SU-DHL-6 (cell line): Measurements from ENCODE around the gene FAM83G.

Source experiments
- H2AFZ ChIP-seq: fragments of 200-600 bp; sonication (generic); 2 replicates; pipeline ENCODE4 v1.6.1; 2014; ENCODE audit warnings: low read depth, mild to moderate bottlenecking, moderate library complexity, mixed read lengths, antibody characterized with exemption, low read length; ENCODE audit not compliant: severe bottlenecking
- H3F3A ChIP-seq: fragments of 200-600 bp; shearing (Covaris generic); 2 replicates; pipeline ENCODE4 v1.6.0; 2016; ENCODE audit warnings: antibody characterized with exemption, mild to moderate bottlenecking; ENCODE audit not compliant: insufficient read depth
- H3K27ac ChIP-seq: fragments of 200-600 bp; sonication (generic); 2 replicates; pipeline ENCODE4 v1.5.1; 2016; ENCODE audit warnings: low read depth, mild to moderate bottlenecking, low read length, moderate library complexity, mixed read lengths
- H3K27me3 ChIP-seq: fragments of 200-600 bp; sonication (generic), shearing (Covaris generic); 2 replicates; pipeline ENCODE4 v1.6.0; 2014; ENCODE audit warnings: mild to moderate bottlenecking, low read length
- H3K36me3 ChIP-seq: fragments of 200-600 bp; sonication (generic); 2 replicates; pipeline ENCODE4 v1.6.1; 2014; ENCODE audit warnings: mild to moderate bottlenecking, low read length, mixed read lengths
- H3K4me2 ChIP-seq: fragments of 300-600, 200-600 bp; shearing (Covaris generic), sonication (generic); 2 replicates; pipeline ENCODE4 v1.6.0; 2014; ENCODE audit warnings: low read length, low read depth, mild to moderate bottlenecking; ENCODE audit not compliant: poor library complexity, severe bottlenecking
- H3K4me3 ChIP-seq: fragments of 200-600 bp; sonication (generic); 2 replicates; pipeline ENCODE4 v1.5.1; 2014; ENCODE audit warnings: antibody characterized with exemption, low read length, mild to moderate bottlenecking, mixed read lengths; ENCODE audit not compliant: insufficient read depth, poor library complexity, severe bottlenecking
- H3K79me2 ChIP-seq: fragments of 200-600 bp; sonication (generic); 2 replicates; pipeline ENCODE4 v1.6.1; 2014; ENCODE audit warnings: mild to moderate bottlenecking, low read length, moderate library complexity; ENCODE audit not compliant: insufficient read depth
- H3K9ac ChIP-seq: fragments of 200-600 bp; sonication (generic); 2 replicates; pipeline ENCODE4 v1.7.0; 2014; ENCODE audit warnings: mild to moderate bottlenecking, low read length
- H3K9me2 ChIP-seq: fragments of 200-600 bp; sonication (generic); replicated peaks from 2 replicates; pipeline ENCODE4 v1.6.1; 2014; ENCODE audit warnings: low read length; ENCODE audit not compliant: insufficient read depth
- H3K9me3 ChIP-seq: fragments of 200-600 bp; sonication (generic); 2 replicates; pipeline ENCODE4 v1.6.1; 2014; ENCODE audit warnings: low read length, mixed read lengths; ENCODE audit not compliant: insufficient read depth
- H4K20me1 ChIP-seq: fragments of 200-600 bp; sonication (generic); 2 replicates; pipeline ENCODE4 v1.6.1; 2014; ENCODE audit warnings: low read depth, mild to moderate bottlenecking, antibody characterized with exemption, low read length, moderate library complexity, mixed read lengths
- EZH2phosphoT487 ChIP-seq: fragments of 200-600 bp; sonication (generic), shearing (Covaris generic); conservative IDR thresholded peaks from 2 replicates; pipeline ENCODE4 v1.6.1; 2018; ENCODE audit warnings: mild to moderate bottlenecking, antibody characterized with exemption, low read length, moderate library complexity, mixed read lengths
- TF ChIP-seq, protein P1 (sequence below): fragments of 200-600 bp; sonication (generic); IDR thresholded peaks from one replicate; pipeline ENCODE4 v1.5.1; 2017; ENCODE audit warnings: antibody characterized with exemption, mild to moderate bottlenecking, low read length, moderate library complexity; ENCODE audit not compliant: insufficient read depth, poor library complexity, severe bottlenecking

The FAM83G gene

DNA sequence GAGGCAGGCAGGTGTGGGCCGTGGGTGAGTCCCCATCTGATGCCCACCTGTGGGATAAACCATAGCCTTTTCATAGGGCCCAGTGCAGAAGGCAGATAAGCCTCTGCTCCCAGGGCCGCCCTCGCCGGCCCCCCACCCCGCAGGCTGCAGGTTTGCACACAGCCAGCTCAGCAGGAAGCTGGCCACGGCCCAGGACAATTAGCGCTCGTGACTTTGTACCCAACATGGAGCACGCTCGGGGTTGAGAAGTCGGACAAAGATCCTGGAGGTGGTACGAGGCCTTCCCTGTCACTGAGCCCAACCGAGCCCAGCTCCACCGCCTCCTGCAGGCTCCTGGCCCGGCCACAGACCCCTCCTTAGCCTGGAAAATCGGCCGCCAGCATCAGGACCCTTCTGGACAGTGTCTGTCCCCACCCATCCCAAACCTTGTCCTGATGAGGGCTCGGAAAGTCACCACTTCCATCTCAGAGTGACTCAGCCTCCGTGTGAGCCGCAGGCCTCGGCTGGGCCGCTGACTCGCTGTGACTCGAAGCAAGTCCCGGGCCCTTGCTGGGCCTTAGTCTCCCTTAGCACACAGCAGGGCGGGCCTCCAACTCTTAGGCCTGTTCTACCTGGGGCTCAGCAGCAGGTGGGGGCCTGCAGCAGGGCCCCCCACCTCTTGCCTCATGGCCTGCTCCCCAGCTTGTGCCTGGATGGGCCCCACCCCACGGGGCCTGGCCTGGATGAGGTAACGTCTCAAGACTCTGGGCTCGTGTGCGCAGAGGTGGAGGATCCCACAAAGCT is 22.7 kb downstream of the FAM83G start:
- Histone ChIP-seq H3K27me3 (no peaks in the 10 kb centered on the region), H3K9me2 (no peaks in the 10 kb centered on the region), H3F3A (no peaks in the 10 kb centered on the region), H3K9ac (no peak overlapping the region), H3K36me3 (no peaks in the 10 kb centered on the region), H3K9me3 (no peaks in the 10 kb centered on the region), H3K4me2 (no peak overlapping the region), H3K4me3 (no peak overlapping the region), H3K27ac (no peak overlapping the region), H3K79me2 (no peaks in the 10 kb centered on the region), H4K20me1 (no peaks in the 10 kb centered on the region), H2AFZ (no peak overlapping the region)
- no peak for TF ChIP-seq EZH2phosphoT487
- TF ChIP-seq, protein P1, sequence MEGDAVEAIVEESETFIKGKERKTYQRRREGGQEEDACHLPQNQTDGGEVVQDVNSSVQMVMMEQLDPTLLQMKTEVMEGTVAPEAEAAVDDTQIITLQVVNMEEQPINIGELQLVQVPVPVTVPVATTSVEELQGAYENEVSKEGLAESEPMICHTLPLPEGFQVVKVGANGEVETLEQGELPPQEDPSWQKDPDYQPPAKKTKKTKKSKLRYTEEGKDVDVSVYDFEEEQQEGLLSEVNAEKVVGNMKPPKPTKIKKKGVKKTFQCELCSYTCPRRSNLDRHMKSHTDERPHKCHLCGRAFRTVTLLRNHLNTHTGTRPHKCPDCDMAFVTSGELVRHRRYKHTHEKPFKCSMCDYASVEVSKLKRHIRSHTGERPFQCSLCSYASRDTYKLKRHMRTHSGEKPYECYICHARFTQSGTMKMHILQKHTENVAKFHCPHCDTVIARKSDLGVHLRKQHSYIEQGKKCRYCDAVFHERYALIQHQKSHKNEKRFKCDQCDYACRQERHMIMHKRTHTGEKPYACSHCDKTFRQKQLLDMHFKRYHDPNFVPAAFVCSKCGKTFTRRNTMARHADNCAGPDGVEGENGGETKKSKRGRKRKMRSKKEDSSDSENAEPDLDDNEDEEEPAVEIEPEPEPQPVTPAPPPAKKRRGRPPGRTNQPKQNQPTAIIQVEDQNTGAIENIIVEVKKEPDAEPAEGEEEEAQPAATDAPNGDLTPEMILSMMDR: no peak

DNA sequence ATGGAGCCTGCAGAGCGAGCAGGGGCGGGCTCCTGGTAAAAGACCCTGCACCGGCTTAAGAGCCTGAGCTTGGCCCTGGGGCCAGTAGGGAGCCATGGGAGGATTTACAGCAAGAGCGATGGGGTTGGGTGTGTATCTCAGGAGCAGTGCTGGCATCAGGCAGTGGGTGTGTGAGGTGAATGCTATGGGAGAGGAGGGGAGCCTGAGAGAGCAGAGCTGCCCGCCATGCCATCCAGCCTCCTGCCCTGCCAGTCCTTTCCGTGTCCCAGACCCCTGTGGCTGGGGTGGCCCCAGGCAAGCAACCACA is 23.3 kb downstream of the FAM83G start:
- no peaks in the 10 kb centered on the region for H3K27me3 ChIP-seq
- H3K4me3 ChIP-seq: no peak overlapping the region
- H2AFZ ChIP-seq: no peak overlapping the region
- no peaks in the 10 kb centered on the region for H3F3A ChIP-seq
- H3K27ac ChIP-seq: no peak overlapping the region
- H3K9ac ChIP-seq: no peak overlapping the region
- no peaks in the 10 kb centered on the region for H3K79me2 ChIP-seq
- H3K9me3 ChIP-seq: no peaks in the 10 kb centered on the region
- no peak overlapping the region for H3K4me2 ChIP-seq
- no peaks in the 10 kb centered on the region for H4K20me1 ChIP-seq
- TF ChIP-seq EZH2phosphoT487: no peak
- TF ChIP-seq, protein P1: no peak
- no peaks in the 10 kb centered on the region for H3K36me3 ChIP-seq
- H3K9me2 ChIP-seq: no peaks in the 10 kb centered on the region

DNA sequence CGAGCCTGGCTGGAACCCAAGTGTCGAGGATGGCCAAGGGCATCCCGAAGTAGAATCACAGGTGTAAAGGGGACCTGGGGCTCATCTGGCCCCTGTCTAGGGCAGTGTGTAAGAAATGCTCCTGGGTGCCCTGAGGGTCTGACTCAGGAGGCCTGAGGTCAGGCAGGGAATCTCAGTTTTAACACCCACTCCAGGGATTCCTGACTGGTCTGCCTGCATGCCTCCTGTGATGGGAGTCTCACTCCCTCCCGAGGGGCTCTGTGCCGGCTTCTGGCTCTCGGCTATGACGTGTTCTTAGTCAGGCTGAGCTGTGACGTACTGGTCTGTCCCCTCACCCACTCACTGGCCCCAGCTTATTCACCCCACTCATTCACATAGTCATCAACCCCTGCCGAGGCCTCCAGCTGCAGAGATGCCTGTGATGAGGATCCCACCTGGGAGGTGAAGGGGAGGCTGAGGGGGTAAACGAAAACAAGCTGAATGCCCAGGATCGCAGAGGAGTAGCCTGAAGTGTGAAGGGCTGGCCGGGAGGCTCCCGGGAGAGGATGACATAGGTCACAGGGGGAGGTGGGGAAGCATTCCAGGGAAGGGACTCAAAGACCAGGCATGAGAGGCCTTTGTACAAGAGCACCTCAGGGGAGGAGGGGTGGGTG is 23.8 kb downstream of the FAM83G start:
- no peak overlapping the region for H3K27ac ChIP-seq
- H3K9me2 ChIP-seq: no peaks in the 10 kb centered on the region
- H4K20me1 ChIP-seq: no peaks in the 10 kb centered on the region
- no peaks in the 10 kb centered on the region for H3K27me3 ChIP-seq
- H3K9me3 ChIP-seq: no peaks in the 10 kb centered on the region
- H3K36me3 ChIP-seq: no peaks in the 10 kb centered on the region
- H3F3A ChIP-seq: no peaks in the 10 kb centered on the region
- no peaks in the 10 kb centered on the region for H3K79me2 ChIP-seq
- no peak overlapping the region for H3K4me3 ChIP-seq
- no peak for TF ChIP-seq EZH2phosphoT487
- TF ChIP-seq, protein P1: no peak
- H3K4me2 ChIP-seq: no peak overlapping the region
- no peak overlapping the region for H3K9ac ChIP-seq
- no peak overlapping the region for H2AFZ ChIP-seq
